ENCODE results near the gene GLIPR2. TPM values are rescaled to one million over a fixed set of nuclear protein-coding genes. Genes with fewer than 3 reads are reported as not detected.

The GLIPR2 gene
- total RNA-seq, 4 donors from 2014 or later, result 3.3 to 5.3 (median 3.9) TPM

- TF ChIP-seq CTCF (IDR thresholded peaks at IDR 0.05 in 4 of 5, conservative IDR thresholded peaks at IDR 0.05 in 1 of 5), result no peak
- no peak for TF ChIP-seq POLR2A (IDR thresholded peaks at IDR 0.05)
- in situ Hi-C loops (cut with MboI; ENCODE audit: low sequenced_read_pairs in 4 of 4), result no loop called here
- Histone ChIP-seq H3K9me3 (no peaks in the 10 kb centered on the region), H3K4me3 (no peak overlapping the region), H3K27me3 (no peaks in the 10 kb centered on the region), H3K4me1 (peaks cover 60 to 62% of the 10 kb centered on the region in 2 donors), H3K27ac (peak overlapping the region in 2 of 4 donors; percentile 12 to 49), H3K36me3 (peaks cover 0 to 33% of the 10 kb centered on the region in 2 donors)
- ATAC-seq, result no peak
- intact Hi-C loops (cut with DNase I; ENCODE audit: low total_unique reads), result no loop called here
- no peak for DNase-seq
Measured at GRCh38 chr9:36213387-36213786, 76.9 kb downstream of the GLIPR2 start.

Other genes with a start within 250 kb of the GLIPR2 start
- 1 to 10 TPM in 3 of 4 donors, not detected in 1; 3.2 to 5.1 (median 3.3) TPM for gene HRCT1, start 230.5 kb upstream of the GLIPR2 start, total RNA-seq
- 1 to 10 TPM; 1.3 to 4.4 (median 2.5) TPM for gene SPAAR, start 227.2 kb upstream of the GLIPR2 start, total RNA-seq
- not detected for gene OR2S2, start 178.6 kb upstream of the GLIPR2 start, total RNA-seq
- gene RECK, start 99.8 kb upstream of the GLIPR2 start, total RNA-seq, result 1 to 10 TPM; 2.9 to 4.1 (median 3.5) TPM
- gene CCIN, start 32.7 kb downstream of the GLIPR2 start, total RNA-seq, result not detected
- gene CLTA, start 54.2 kb downstream of the GLIPR2 start, total RNA-seq, result 10 to 100 TPM; 48.4 to 86.7 (median 69.0) TPM
- 10 to 100 TPM; 11.0 to 18.5 (median 13.9) TPM for gene GNE, start 121.7 kb downstream of the GLIPR2 start, total RNA-seq